HepG2 (cell line): Measurements from ENCODE around the gene PTPRN. TPM values are rescaled to one million over a fixed set of nuclear protein-coding genes. Genes with fewer than 3 reads are reported as not detected.

Source experiments
- CENPT ChIP-seq: sonication (generic); formaldehyde crosslinking; IDR thresholded peaks from 2 replicates; pipeline ENCODE4 v1.8.0; 2022; ENCODE audit warnings: low read depth, mild to moderate bottlenecking, moderate library complexity, missing genetic modification reagents
- CENPX ChIP-seq: sonication (generic); formaldehyde crosslinking; IDR thresholded peaks from 2 replicates; pipeline ENCODE4 v1.9.0; 2021; ENCODE audit warnings: mild to moderate bottlenecking, missing genetic modification reagents, moderate library complexity
- FIP1L1 ChIP-seq: fragments of 200-400 bp; formaldehyde crosslinking; IDR thresholded peaks from 2 replicates; pipeline ENCODE4 v1.6.1; 2018; ENCODE audit warnings: low read depth, mild to moderate bottlenecking, low read length, moderate library complexity, borderline replicate concordance; ENCODE audit not compliant: insufficient read depth
- HMGXB4 ChIP-seq, 2 experiments: sonication (generic) in 1 of 2; formaldehyde crosslinking in 1 of 2; IDR thresholded peaks; 2 replicates each; pipeline versions ENCODE4 v1.4.0 to v1.6.1; 2018 to 2020; ENCODE audit warnings: missing genetic modification reagents in 2 of 2, borderline replicate concordance in 1 of 2, low read depth in 1 of 2, mild to moderate bottlenecking in 1 of 2, missing biosample characterization in 1 of 2
- HNF4G ChIP-seq, 2 experiments: sonication (generic) in 1 of 2; formaldehyde crosslinking in 1 of 2; IDR thresholded peaks; 2 replicates each; pipeline versions ENCODE4 v1.4.0 to v1.6.1; 2011 to 2020; ENCODE audit warnings: borderline replicate concordance in 2 of 2, low read depth in 2 of 2, mild to moderate bottlenecking in 2 of 2, low read length in 1 of 2, missing genetic modification reagents in 1 of 2, moderate library complexity in 1 of 2
- KDM6A ChIP-seq: IDR thresholded peaks from 2 replicates; pipeline ENCODE4 v1.6.1; 2016; ENCODE audit warnings: low read depth
- MED1 ChIP-seq: sonication (generic); formaldehyde crosslinking; IDR thresholded peaks from 2 replicates; pipeline ENCODE4 v1.4.0; 2020; ENCODE audit warnings: missing genetic modification reagents
- NAIF1 ChIP-seq: sonication (generic); formaldehyde crosslinking; IDR thresholded peaks from 2 replicates; pipeline ENCODE4 v1.5.0; 2020; ENCODE audit warnings: mild to moderate bottlenecking, missing genetic modification reagents, borderline replicate concordance
- SAP130 ChIP-seq: IDR thresholded peaks from 2 replicates; pipeline ENCODE4 v1.6.1; 2016; ENCODE audit warnings: low read depth
- SRSF4 ChIP-seq: fragments of 200-400 bp; formaldehyde crosslinking; IDR thresholded peaks from one replicate; pipeline ENCODE4 v1.6.1; 2018; ENCODE audit warnings: mild to moderate bottlenecking, low read depth, low read length, moderate library complexity; ENCODE audit not compliant: poor library complexity, severe bottlenecking
- ZBTB21 ChIP-seq: sonication (generic); formaldehyde crosslinking; IDR thresholded peaks from 2 replicates; pipeline ENCODE4 v1.4.0; 2020; ENCODE audit warnings: missing genetic modification reagents
- ZFYVE20 ChIP-seq: sonication (generic); formaldehyde crosslinking; IDR thresholded peaks from 2 replicates; pipeline ENCODE4 v1.8.0; 2023; ENCODE audit warnings: low read depth, mild to moderate bottlenecking, moderate library complexity, missing genetic modification reagents, borderline replicate concordance
- ZNF142 ChIP-seq: sonication (generic); formaldehyde crosslinking; IDR thresholded peaks from 2 replicates; pipeline ENCODE4 v1.4.0; 2020; ENCODE audit warnings: missing genetic modification reagents
- ZNF234 ChIP-seq: sonication (generic); formaldehyde crosslinking; conservative IDR thresholded peaks from 2 replicates; pipeline ENCODE4 v1.5.1; 2020; ENCODE audit warnings: mild to moderate bottlenecking, missing genetic modification reagents
- ZNF281 ChIP-seq: sonication (generic); formaldehyde crosslinking; IDR thresholded peaks from 2 replicates; pipeline ENCODE4 v1.4.0; 2020; ENCODE audit warnings: missing genetic modification reagents, borderline replicate concordance
- ZNF343 ChIP-seq: sonication (generic); formaldehyde crosslinking; IDR thresholded peaks from 2 replicates; pipeline ENCODE4 v1.4.0; 2020; ENCODE audit warnings: mild to moderate bottlenecking, missing genetic modification reagents
- ZNF550 ChIP-seq: sonication (generic); formaldehyde crosslinking; IDR thresholded peaks from 2 replicates; pipeline ENCODE4 v1.4.0; 2020; ENCODE audit warnings: mild to moderate bottlenecking, missing genetic modification reagents, borderline replicate concordance
- polyA plus RNA-seq, 8 experiments: library from polyadenylated mRNA; depleted of rRNA in 3 of 8; stranded (reverse) in 7 of 8; unstranded in 1 of 8; fragments of >200 nt; fragmentation: Illumina TruSeq in 4 of 8; extraction: Trizol in 4 of 8; gene quantifications; 2 replicates each; pipeline versions ENCODE4 v1.2.1 to v1.2.3, GENCODE V29; 2011 to 2016; ENCODE audit warnings: low read depth in 4 of 8, missing spikeins in 1 of 8, mixed read lengths in 1 of 8; ENCODE audit not compliant: insufficient read depth in 1 of 8
- total RNA-seq, 5 experiments: library from RNA; depleted of rRNA; stranded (reverse); fragments of >200 nt; fragmentation: Illumina TruSeq; extraction: Trizol; gene quantifications; 2 replicates each; pipeline ENCODE4 v1.2.3, GENCODE V29; 2016; ENCODE audit warnings: low read depth in 1 of 5

The PTPRN gene
- total and polyA plus RNA-seq, 2 of the 13 experiments (the other 11 are each of a cell fraction or from before 2014, with no cell fraction given), result 0.26 TPM; not detected in 1

- peak; percentile 63 for TF ChIP-seq ZNF142 (CRISPR knock-in tag)
- TF ChIP-seq MED1, result peak; percentile 92
- no peak for TF ChIP-seq FIP1L1
- no peak for TF ChIP-seq HNF4G (IDR thresholded peaks at IDR 0.05; ENCODE audit: borderline replicate concordance, low read depth, low read length)
- TF ChIP-seq HNF4G (CRISPR knock-in tag; IDR thresholded peaks at IDR 0.05; ENCODE audit: borderline replicate concordance, low read depth), result peak; percentile 59; the same call in 1 of the 2 replicates
- TF ChIP-seq ZNF343 (CRISPR knock-in tag), result peak; percentile 85; the same call in 1 of the 2 replicates
- TF ChIP-seq ZBTB21, result peak; percentile 42; the same call in 1 of the 2 replicates
- peak; percentile 92 to 94 for TF ChIP-seq HMGXB4 (CRISPR knock-in tag; IDR thresholded peaks at IDR 0.05; ENCODE audit: borderline replicate concordance in 1 of 2, low read depth in 1 of 2)
- peak; percentile 55; the same call in 1 of the 2 replicates for TF ChIP-seq NAIF1 (CRISPR knock-in tag)
- TF ChIP-seq ZFYVE20 (CRISPR knock-in tag), result no peak
- peak; percentile 73 for TF ChIP-seq SRSF4
- no peak for TF ChIP-seq CENPX (CRISPR knock-in tag)
- peak; percentile 65; the same call in 1 of the 2 replicates for TF ChIP-seq ZNF281 (CRISPR knock-in tag)
- 0 out of 2 replicates have a peak, but pooled peaks have one; percentile 71 for TF ChIP-seq ZNF234 (CRISPR knock-in tag)
- TF ChIP-seq ZNF550 (CRISPR knock-in tag), result no peak; the same call in 1 of the 2 replicates
- TF ChIP-seq CENPT, result peak; percentile 84
- TF ChIP-seq SAP130 (CRISPR knock-in tag), result peak; percentile 100
- peak; percentile 19; the same call in 1 of the 2 replicates for TF ChIP-seq KDM6A
Observed at GRCh38 chr2:219245148-219245898, 63.9 kb downstream of the PTPRN start, which contains the start of the genes GLB1L and STK16 (continued).
